Measurements from ENCODE around the gene CEP164.
"Not testable (repeated sequence)": the region's sequence is repeated elsewhere in the genome, so short reads cannot be mapped to it uniquely, and the experiment has no call there.

The CEP164 gene

DNA sequence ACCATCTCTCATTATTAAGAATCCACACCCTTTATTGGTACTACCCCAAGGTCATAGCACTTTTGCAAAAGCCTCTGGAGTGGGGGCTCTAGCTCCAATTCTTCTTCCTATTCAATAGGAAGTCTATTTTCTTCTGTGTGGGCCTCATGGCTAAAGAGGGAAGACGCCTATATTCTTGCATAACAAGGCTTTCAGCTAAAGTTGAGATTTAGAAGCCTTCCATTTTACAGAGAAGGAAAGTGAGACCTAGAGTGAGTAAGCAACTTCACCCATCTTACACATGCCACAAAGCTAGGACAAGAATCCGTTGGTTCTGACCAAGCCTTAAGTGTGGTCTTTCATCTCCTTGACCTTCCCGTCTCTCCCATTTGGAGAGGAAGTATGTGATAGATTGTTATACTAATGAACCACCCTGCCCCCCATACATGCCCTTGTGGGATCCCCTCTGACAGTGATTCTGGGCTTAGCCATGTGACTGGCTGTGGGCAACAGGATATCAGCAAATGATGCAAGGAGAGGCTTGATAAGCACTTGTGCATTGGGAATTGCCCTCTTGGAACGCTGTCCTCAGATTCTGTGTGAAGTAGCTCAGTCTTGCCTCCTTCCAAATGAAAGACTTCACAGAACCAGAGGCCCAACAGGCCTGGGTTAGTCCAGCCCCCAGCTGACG lies 23.9 kb upstream of the CEP164 start:
- no peak for DNase-seq (ENCODE audit: low read depth in 1 of 2, low spot score in 1 of 2)

- no peak for DNase-seq (ENCODE audit: low read depth in 1 of 2, low spot score in 1 of 2)
These were observed 22.5 kb upstream of the CEP164 start for GRCh38 chr11:117305145-117305544.

- no peak for DNase-seq (ENCODE audit: low read depth in 1 of 2, low spot score in 1 of 2)
These were observed 18.3 kb upstream of the CEP164 start for GRCh38 chr11:117309310-117309709.

- no peak for DNase-seq (ENCODE audit: low read depth in 1 of 2, low spot score in 1 of 2)
These were observed 14.6 kb upstream of the CEP164 start for GRCh38 chr11:117313091-117313490.

GRCh38 chr11:117313828-117314768 lies 13.6 kb upstream of the CEP164 start:
- no peak for DNase-seq (ENCODE audit: low read depth in 1 of 2, low spot score in 1 of 2)

DNA sequence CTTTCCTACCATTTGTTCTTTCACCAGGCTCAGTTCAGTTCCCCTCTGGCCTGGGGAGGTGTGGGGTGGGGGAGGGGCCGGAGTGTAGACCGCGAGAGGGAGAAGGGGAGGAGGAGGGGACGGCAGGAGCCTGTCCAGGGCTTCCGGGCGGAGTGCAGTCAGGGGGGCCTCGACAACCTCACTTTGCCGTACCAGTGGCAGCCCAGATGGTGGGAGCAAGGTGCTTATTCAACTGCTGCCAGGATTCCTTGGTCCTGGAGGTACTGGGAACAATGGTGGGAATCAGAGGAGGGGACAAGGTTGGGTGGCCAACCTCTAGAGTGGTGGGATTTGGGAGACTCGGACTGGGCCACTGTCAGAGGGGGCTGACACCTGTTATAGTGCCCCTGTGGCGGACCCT lies 12.8 kb upstream of the CEP164 start:
- no peak for DNase-seq (ENCODE audit: low read depth in 1 of 2, low spot score in 1 of 2)

GRCh38 chr11:117315285-117316196 lies 12.1 kb upstream of the CEP164 start:
- DNase-seq (ENCODE audit: low read depth in 1 of 2, low spot score in 1 of 2): no peak

DNA sequence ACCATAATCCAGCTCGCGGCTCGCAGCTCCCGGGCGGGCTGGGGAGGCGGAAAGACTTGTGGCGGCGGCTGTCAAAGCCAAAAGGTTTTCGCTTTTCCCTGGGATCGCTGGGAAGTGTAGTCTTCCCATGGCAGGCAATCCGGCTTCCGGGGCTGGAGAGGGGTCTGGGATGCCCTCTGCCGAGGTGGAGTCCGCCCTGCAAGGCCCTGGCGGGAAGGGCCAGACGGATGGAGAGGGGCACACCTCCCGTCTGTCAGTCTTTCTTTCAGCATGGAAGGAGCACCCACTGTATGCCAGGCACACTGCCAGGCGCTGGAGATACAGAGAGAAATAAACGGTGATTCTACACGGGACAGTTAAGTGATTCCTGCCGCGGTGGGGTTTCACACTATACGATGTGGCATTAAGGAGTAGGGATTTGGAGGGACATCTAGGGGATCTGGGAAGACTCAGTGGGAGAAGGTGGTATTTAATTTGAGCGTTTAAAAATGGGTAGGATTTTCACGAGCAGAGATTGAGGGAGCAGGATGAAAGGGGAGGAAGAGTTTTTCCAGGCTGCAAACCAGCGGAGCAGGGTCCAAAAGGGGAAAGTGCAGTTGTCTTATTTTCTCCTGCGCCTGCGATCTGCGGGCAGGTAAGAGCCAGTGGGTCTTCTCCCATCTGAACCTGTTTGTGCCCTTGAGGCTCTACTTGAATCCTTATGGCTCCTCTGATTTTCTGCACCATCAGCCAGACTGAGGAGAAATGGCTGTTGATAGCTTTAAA lies 11.3 kb upstream of the CEP164 start, which contains the start of gene BACE1:
Gene BACE1 (minus strand): TSS at position 60 of the 765 bp plus-strand sequence. CDS start 461 bp downstream, outside the sequence.
- no peak for DNase-seq (ENCODE audit: low read depth in 1 of 2, low spot score in 1 of 2)

DNA sequence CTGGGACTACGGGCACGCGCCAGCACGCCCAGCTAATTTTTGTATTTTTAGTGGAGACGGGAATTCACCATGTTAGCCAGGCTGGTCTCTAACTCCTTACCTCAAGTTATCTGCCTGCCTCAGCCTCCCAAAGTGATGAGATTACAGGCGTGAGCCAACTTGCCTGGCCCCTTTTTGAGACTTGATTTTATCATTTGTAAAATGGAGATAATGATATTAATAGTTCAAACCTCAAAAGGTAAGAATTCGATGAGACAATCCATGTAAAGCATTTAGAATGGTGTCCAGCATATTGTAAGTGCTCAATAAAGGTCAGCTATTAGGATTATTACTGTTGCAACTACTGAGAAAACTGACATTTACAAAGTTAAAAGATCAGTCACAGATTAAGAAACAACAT lies 8.9 kb upstream of the CEP164 start:
- DNase-seq (ENCODE audit: low read depth in 1 of 2, low spot score in 1 of 2): no peak

GRCh38 chr11:117319214-117319840 lies 8.3 kb upstream of the CEP164 start:
- DNase-seq (ENCODE audit: low read depth in 1 of 2, low spot score in 1 of 2): no peak

- not testable (repeated sequence) for DNase-seq (ENCODE audit: low read depth in 1 of 2, low spot score in 1 of 2)
These were observed 443 bp upstream of the CEP164 start for GRCh38 chr11:117327255-117327566.

DNA sequence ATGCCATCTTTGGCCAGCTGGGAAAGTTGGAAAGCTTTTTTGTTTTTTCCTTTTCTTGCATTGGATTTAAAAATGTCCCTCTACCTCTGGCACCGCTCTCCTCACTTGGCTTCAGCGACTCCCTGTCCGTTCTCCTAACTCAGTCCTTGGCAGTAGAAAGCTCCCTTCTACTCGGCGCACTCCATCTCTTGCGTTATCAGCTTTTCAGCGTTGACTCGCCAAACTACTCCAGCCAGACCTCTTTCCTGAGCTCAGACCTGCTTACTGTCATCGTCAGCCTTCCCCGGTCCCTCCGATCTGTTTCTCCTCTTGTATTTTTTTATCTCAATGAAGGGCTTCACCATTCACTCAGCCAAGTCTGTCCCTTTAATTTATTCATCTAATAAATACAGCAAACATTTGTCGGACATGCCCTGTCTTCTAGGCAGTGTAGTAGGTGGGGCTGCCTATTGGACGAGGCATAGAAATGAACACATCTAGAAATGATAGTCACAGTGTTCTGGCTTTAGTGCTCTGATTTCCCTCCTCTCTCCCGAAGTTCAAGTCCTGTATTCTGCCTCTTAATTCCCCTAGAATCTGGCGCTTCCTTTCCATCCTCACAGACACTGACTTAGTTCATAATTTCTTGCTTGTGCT lies 839 bp downstream of the CEP164 start:
- no peak for DNase-seq (ENCODE audit: low read depth in 1 of 2, low spot score in 1 of 2)

GRCh38 chr11:117332843-117333242 lies 5.2 kb downstream of the CEP164 start:
- no peak for DNase-seq (ENCODE audit: low read depth in 1 of 2, low spot score in 1 of 2)

DNA sequence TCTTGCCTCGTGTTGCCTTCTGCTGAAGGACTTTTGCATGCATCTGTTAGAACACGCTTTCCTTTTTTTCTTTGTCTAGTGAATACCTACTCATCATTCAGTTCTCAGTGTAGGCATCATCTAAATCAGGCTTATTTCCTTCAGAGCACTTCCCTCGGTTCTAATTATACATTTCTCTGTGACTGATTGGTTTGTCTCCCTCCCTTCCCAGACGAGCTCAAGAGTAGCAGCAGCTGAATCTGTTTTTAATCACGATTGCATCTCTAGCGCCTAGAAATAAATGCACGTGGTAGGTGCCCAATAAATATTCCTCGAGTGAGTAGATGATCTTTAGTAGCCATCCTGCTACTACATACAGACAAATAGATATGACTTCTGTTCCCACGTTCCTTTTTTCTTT lies 6.3 kb downstream of the CEP164 start:
- no peak for DNase-seq (ENCODE audit: low read depth in 1 of 2, low spot score in 1 of 2)

DNA sequence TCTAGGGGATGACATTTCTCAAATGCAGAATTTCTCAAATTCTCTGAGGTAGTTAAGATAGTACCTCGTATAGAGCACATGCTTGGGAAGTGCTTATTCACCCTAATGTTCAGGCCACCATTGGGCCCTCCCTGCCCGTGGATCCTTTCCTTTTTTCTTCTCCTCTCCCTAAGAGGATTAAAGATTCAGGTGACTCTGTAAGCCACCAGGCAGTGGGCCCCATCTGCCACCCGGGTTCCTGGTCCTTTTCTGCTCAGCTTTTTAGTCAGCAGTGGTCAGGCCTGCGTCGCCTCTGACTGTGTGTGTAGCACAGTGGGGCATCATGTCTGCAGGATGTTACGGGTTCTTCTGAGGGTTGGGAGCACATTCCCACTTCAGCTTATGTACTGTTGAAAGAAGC lies 7.2 kb downstream of the CEP164 start:
- DNase-seq (ENCODE audit: low read depth in 1 of 2, low spot score in 1 of 2): no peak

DNA sequence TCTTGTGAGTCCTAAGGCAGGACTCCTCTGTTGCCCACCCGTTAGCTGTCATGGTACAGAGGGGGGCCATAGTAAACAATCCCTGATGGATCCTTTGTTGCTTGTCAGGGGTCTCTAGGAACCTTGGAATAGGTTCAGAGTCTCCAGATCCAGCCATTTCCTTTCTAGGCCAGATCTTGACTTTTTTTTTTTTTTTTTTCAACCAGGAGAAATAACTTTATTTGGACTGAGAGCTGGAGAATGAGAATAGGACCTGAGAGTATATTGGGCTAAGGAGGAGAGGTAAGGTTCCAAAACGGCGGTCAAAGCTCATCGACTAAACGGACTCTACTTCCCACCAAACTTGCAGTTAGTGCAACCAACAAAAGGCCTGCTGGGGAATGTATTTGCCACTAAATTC lies 7.7 kb downstream of the CEP164 start:
- DNase-seq (ENCODE audit: low read depth in 1 of 2, low spot score in 1 of 2): no peak

DNA sequence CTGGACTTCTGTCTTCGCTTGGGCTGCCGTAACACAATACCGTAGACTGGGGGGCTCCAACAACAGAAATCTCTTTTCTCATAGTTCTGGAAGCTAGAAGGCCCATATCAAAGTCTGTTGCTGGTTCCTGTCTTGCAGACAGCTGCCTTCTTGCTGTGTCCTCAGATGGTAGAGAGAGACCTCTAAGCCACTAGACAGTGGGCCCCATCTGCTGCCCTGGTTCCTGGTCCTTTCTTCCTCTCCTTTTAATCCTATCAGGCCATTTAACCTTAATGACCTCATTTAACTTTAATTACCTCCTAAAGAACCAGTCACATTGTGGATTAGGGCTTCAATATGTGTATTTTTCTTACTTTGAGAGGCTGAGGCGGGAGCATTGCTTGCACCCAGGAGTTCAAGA lies 9.4 kb downstream of the CEP164 start:
- no peak for DNase-seq (ENCODE audit: low read depth in 1 of 2, low spot score in 1 of 2)

- no peak for DNase-seq (ENCODE audit: low read depth in 1 of 2, low spot score in 1 of 2)
These were observed 17.4 kb downstream of the CEP164 start for GRCh38 chr11:117345039-117345438.

- DNase-seq (ENCODE audit: low read depth in 1 of 2, low spot score in 1 of 2): no peak
These were observed 26.9 kb downstream of the CEP164 start for GRCh38 chr11:117354550-117354949.
